ENCODE data around the gene ZFC3H1. TPM values are rescaled to one million over a fixed set of nuclear protein-coding genes. Genes with fewer than 3 reads are reported as not detected.
"Not testable (repeated sequence)": the region's sequence is repeated elsewhere in the genome, so short reads cannot be mapped to it uniquely, and the experiment has no call there.

Gene ZFC3H1
- total RNA-seq, 2 experiments from 2014 or later = 55.8 to 66.7 TPM

DNA sequence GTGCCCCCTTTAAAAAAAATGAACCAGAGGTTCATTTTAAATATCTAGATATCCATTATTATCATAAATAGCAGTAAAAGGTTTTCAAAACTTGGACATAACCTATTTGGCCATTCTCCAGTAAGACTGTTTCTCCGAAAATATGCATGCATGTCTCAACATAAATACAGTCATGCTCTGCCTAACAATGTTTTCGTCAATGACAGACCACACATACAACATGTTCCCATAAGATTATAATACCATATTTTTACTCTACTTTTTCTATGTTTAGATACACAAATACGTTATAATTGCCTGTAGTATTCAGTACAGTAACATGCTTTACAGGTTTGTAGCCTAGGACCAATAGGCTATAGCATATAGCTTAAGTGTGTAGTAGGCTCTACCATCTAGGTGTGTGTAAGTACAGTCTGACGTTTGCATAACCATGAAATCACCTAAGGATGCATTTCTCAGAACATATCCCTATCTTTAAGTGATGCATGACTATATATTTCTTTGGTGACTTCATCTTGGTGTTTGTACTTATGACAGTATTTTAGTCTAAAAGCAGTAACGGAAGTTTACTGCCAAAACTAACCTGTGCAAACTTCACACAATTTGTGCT is 25.4 kb upstream of the ZFC3H1 start:
- no peak for DNase-seq
- POLR2A ChIA-PET = no interaction called here
- H3K36me3 Mint-ChIP-seq (ENCODE audit: low read depth) = peaks cover 14% of the 10 kb centered on the region
- CTCF ChIA-PET = no interaction called here
- peaks cover 33% of the 10 kb centered on the region for H3K4me1 Mint-ChIP-seq
- H3K4me3 Mint-ChIP-seq = no peak overlapping the region
- H3K27ac Mint-ChIP-seq = no peak overlapping the region
- no peaks in the 10 kb centered on the region for H3K9me3 Mint-ChIP-seq
- H3K27me3 Mint-ChIP-seq = no peaks in the 10 kb centered on the region

DNA sequence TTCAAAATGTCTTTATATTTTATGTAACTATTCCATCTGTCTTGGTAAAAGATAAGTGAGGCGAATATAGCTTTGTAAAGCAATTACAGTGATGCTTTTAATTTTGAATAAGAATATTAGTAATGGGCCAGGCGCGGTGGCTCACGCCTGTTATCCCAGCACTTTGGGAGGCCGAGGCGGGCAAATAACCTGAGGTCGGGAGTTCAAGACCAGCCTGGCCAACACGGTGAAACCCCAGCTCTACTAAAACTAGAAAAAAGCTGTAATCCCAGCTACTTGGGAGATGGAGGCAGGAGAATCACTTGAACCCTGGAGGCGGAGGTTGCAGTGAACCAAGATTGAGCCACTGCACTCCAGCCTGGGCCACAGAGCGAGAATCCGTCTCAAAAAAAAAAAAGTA is 23.5 kb upstream of the ZFC3H1 start:
- peak overlapping the region; percentile 69 for H3K27ac Mint-ChIP-seq
- not testable (repeated sequence) for DNase-seq; H3K9me3 Mint-ChIP-seq; H3K36me3 Mint-ChIP-seq (ENCODE audit: low read depth); H3K27me3 Mint-ChIP-seq
- ChIA-PET POLR2A (interaction anchor here (0.6 kb wide), 2 partner anchors 21 to 67 kb away, joined by 3 read pairs; no protein-coding TSS in a partner anchor), CTCF (interaction anchor here (0.6 to 2.6 kb wide), 6 partner anchors 8 to 60 kb away, joined by 3 to 9 read pairs (median 4); no protein-coding TSS in a partner anchor)
- H3K4me1 Mint-ChIP-seq = peaks cover 39% of the 10 kb centered on the region
- peak overlapping the region; percentile 61 for H3K4me3 Mint-ChIP-seq

- peak overlapping the region; percentile 91 for H3K27ac Mint-ChIP-seq
- H3K36me3 Mint-ChIP-seq (ENCODE audit: low read depth) = peaks cover 8% of the 10 kb centered on the region
- DNase-seq = no peak
- H3K4me1 Mint-ChIP-seq = peaks cover 39% of the 10 kb centered on the region
- POLR2A ChIA-PET = interaction anchor here (1.2 kb wide), 1 partner anchor 23 kb away, joined by 8 read pairs; the partner anchor contains the start of genes THAP2 and ZFC3H1
- CTCF ChIA-PET = interaction anchor here (1.2 to 2.6 kb wide), 8 partner anchors 9 to 62 kb away, joined by 3 to 10 read pairs (median 6); partner anchors contain the start of genes THAP2 and ZFC3H1
- no peaks in the 10 kb centered on the region for H3K9me3 Mint-ChIP-seq
- peak overlapping the region; percentile 83 for H3K4me3 Mint-ChIP-seq
- H3K27me3 Mint-ChIP-seq = no peaks in the 10 kb centered on the region
These were observed 23.0 kb upstream of the ZFC3H1 start for GRCh38 chr12:71686658-71687025.

GRCh38 chr12:71685914-71686657 is 22.4 kb upstream of the ZFC3H1 start, which contains the start of gene TMEM19:
Gene TMEM19, plus strand, starts transcription at chr12:71686082. Its CDS starts 599 bp downstream, at chr12:71686681.
- Mint-ChIP-seq H3K4me1 (peaks cover 39% of the 10 kb centered on the region), H3K27ac (peak within 1 kb of the TSS; percentile 91), H3K27me3 (no peaks in the 10 kb centered on the region), H3K36me3 (ENCODE audit: low read depth) (peaks cover 8% of the 10 kb centered on the region), H3K9me3 (no peaks in the 10 kb centered on the region), H3K4me3 (peak within 1 kb of the TSS; percentile 83)
- CTCF ChIA-PET = interaction anchor here (0.6 to 2.6 kb wide), 9 partner anchors 9 to 276 kb away, joined by 3 to 10 read pairs (median 5); partner anchors contain the start of genes THAP2 and ZFC3H1
- DNase-seq = peak; percentile 81
- POLR2A ChIA-PET = interaction anchor here (1.0 to 1.2 kb wide), 2 partner anchors 22 to 68 kb away, joined by 3 to 8 read pairs; partner anchors contain the start of genes RAB21, THAP2 and ZFC3H1

GRCh38 chr12:71685312-71685906 is 21.8 kb upstream of the ZFC3H1 start:
- Mint-ChIP-seq H3K27me3 (no peaks in the 10 kb centered on the region), H3K4me3 (peak overlapping the region; percentile 83), H3K27ac (peak overlapping the region; percentile 91), H3K9me3 (no peaks in the 10 kb centered on the region), H3K4me1 (peaks cover 39% of the 10 kb centered on the region), H3K36me3 (ENCODE audit: low read depth) (peaks cover 4% of the 10 kb centered on the region)
- ChIA-PET CTCF (interaction anchor here (0.6 to 2.6 kb wide), 8 partner anchors 8 to 277 kb away, joined by 3 to 10 read pairs (median 5); partner anchors contain the start of genes THAP2 and ZFC3H1), POLR2A (interaction anchor here (0.7 to 1.2 kb wide), 3 partner anchors 22 to 86 kb away, joined by 3 to 8 read pairs (median 6); partner anchors contain the start of genes RAB21, THAP2 and ZFC3H1)
- DNase-seq = no peak

DNA sequence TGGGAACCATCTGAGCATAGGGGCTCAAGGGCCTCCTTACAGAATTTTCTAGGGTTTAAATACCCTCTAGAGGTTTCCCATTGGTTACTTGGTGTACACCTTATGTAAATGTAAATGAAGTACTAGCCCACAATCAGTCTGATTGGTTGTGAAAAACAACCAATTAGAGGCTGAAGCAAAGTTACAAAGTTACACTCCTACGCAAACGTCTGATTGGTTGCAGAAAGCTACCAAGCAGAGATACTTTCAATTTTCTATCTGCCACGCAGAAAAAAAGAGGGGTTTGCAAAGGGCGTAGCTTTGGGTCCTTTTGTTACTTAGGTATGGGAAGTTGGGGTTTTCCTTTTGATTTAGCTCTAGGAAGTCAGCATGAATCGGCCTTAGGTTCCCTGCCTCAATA is 20.4 kb upstream of the ZFC3H1 start:
- DNase-seq = peak; percentile 37
- H3K4me3 Mint-ChIP-seq = peak overlapping the region; percentile 51
- H3K27me3 Mint-ChIP-seq = no peaks in the 10 kb centered on the region
- H3K9me3 Mint-ChIP-seq = no peaks in the 10 kb centered on the region
- peak overlapping the region; percentile 85 for H3K27ac Mint-ChIP-seq
- H3K36me3 Mint-ChIP-seq (ENCODE audit: low read depth) = no peaks in the 10 kb centered on the region
- peaks cover 35% of the 10 kb centered on the region for H3K4me1 Mint-ChIP-seq
- ChIA-PET POLR2A (interaction anchor here (0.9 kb wide), 1 partner anchor 18 kb away, joined by 4 read pairs; no protein-coding TSS in a partner anchor), CTCF (interaction anchor here (1.0 to 1.6 kb wide), 4 partner anchors 11 to 66 kb away, joined by 3 to 5 read pairs (median 4); no protein-coding TSS in a partner anchor)

DNA sequence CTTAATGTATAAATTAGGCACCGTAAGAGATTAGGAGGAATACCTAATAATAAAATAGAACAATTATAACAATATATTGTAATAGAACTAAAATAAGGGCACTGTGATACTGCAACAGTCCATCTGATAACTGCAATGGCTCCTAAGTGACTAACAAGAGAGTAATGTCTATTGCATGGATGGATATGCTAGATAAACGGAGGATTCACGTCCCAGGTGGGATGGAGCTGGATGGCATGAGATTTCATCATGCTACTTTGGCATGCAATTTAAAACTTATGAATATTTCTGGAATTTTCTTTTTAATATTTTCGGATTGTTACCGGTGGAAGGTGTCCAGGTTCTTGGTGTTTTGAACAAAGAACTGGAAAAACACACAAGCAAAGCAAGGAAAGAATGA is 20.0 kb upstream of the ZFC3H1 start:
- ChIA-PET POLR2A (no interaction called here), CTCF (interaction anchor here (1.0 to 1.4 kb wide), 3 partner anchors 11 to 65 kb away, joined by 3 to 4 read pairs (median 3); no protein-coding TSS in a partner anchor)
- H3K4me1 Mint-ChIP-seq = peaks cover 34% of the 10 kb centered on the region
- H3K27me3 Mint-ChIP-seq = no peaks in the 10 kb centered on the region
- no peak for DNase-seq
- no peaks in the 10 kb centered on the region for H3K36me3 Mint-ChIP-seq (ENCODE audit: low read depth)
- H3K4me3 Mint-ChIP-seq = peak overlapping the region; percentile 51
- no peaks in the 10 kb centered on the region for H3K9me3 Mint-ChIP-seq
- peak overlapping the region; percentile 85 for H3K27ac Mint-ChIP-seq

DNA sequence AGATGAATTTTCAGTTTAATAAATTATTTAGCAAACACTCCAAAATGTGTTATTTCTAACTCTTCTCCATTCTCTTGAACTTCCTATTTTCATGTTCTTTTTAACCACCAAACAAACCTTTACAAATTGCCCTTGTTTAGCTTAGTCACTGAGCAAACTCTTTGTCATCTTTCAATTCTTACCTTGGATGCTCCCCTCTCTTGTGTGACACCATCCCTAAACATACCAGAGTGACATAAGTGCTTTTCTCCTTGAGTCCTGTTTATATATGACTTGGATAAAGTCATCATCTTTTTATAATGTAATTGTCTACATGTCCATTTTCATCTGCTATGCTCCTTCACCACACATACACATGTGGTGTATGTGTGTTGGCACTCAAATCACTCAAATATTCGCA is 18.8 kb upstream of the ZFC3H1 start:
- ChIA-PET POLR2A (no interaction called here), CTCF (interaction anchor here (1.6 kb wide), 1 partner anchor 18 kb away, joined by 3 read pairs; the partner anchor contains the start of genes THAP2 and ZFC3H1)
- Mint-ChIP-seq H3K9me3 (no peaks in the 10 kb centered on the region), H3K4me3 (no peak overlapping the region), H3K4me1 (peaks cover 22% of the 10 kb centered on the region), H3K36me3 (ENCODE audit: low read depth) (no peaks in the 10 kb centered on the region), H3K27ac (no peak overlapping the region), H3K27me3 (no peaks in the 10 kb centered on the region)
- no peak for DNase-seq

- no peak overlapping the region for H3K27ac Mint-ChIP-seq
- CTCF ChIA-PET = interaction anchor here (0.6 to 1.3 kb wide), 5 partner anchors 9 to 232 kb away, joined by 3 to 5 read pairs (median 4); partner anchors contain the start of genes LGR5 and ZFC3H1
These were observed 8.2 kb upstream of the ZFC3H1 start for GRCh38 chr12:71671816-71672215.

DNA sequence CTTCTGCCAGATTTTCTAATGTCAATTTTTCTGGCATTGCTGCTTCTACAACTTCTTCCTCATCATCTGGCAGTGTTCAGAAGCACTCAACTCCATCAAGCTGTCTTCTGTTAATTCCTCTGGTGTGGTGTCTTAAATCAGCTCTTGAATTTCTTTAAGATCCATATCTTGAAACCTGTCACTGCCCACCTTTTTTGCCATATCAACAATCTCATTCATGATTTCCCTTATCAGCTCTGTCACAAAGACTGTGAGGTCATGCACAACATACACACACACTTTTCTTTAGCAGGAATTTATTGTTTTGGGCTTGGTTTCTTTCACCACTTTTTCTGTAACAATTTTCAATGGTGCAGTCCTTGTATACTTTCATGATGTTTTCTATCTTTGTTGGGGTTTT is 7.7 kb upstream of the ZFC3H1 start:
- no peak for DNase-seq
- CTCF ChIA-PET = no interaction called here

More at GRCh38 chr12:71671816-71672215, 8.2 kb upstream of the ZFC3H1 start:
- peaks cover 13% of the 10 kb centered on the region for H3K36me3 Mint-ChIP-seq (ENCODE audit: low read depth)
- POLR2A ChIA-PET = no interaction called here
- H3K4me1 Mint-ChIP-seq = peaks cover 9% of the 10 kb centered on the region
- no peak for DNase-seq
- H3K9me3 Mint-ChIP-seq = no peaks in the 10 kb centered on the region
- H3K27me3 Mint-ChIP-seq = no peaks in the 10 kb centered on the region
- H3K4me3 Mint-ChIP-seq = no peak overlapping the region

GRCh38 chr12:71666259-71666658 is 2.6 kb upstream of the ZFC3H1 start:
- POLR2A ChIA-PET = interaction anchor here (0.7 kb wide), 1 partner anchor 18 kb away, joined by 4 read pairs; no protein-coding TSS in a partner anchor
- H3K36me3 Mint-ChIP-seq (ENCODE audit: low read depth) = peaks cover 25% of the 10 kb centered on the region

More for the DNA sequence above, 7.7 kb upstream of the ZFC3H1 start:
- peaks cover 14% of the 10 kb centered on the region for H3K36me3 Mint-ChIP-seq (ENCODE audit: low read depth)
- POLR2A ChIA-PET = no interaction called here
- no peaks in the 10 kb centered on the region for H3K27me3 Mint-ChIP-seq
- H3K4me1 Mint-ChIP-seq = peaks cover 9% of the 10 kb centered on the region
- H3K4me3 Mint-ChIP-seq = no peak overlapping the region
- no peak overlapping the region for H3K27ac Mint-ChIP-seq
- no peaks in the 10 kb centered on the region for H3K9me3 Mint-ChIP-seq

GRCh38 chr12:71665090-71665463 is 1.4 kb upstream of the ZFC3H1 start:
- DNase-seq = no peak
- Mint-ChIP-seq H3K4me3 (peak overlapping the region; percentile 98), H3K9me3 (no peaks in the 10 kb centered on the region), H3K27me3 (no peaks in the 10 kb centered on the region), H3K27ac (peak overlapping the region; percentile 100), H3K4me1 (peaks cover 32% of the 10 kb centered on the region), H3K36me3 (ENCODE audit: low read depth) (peaks cover 28% of the 10 kb centered on the region)
- ChIA-PET CTCF (interaction anchor here (3.3 kb wide), 1 partner anchor 28 kb away, joined by 16 read pairs; no protein-coding TSS in a partner anchor), POLR2A (no interaction called here)

More at GRCh38 chr12:71666259-71666658, 2.6 kb upstream of the ZFC3H1 start:
- peaks cover 28% of the 10 kb centered on the region for H3K4me1 Mint-ChIP-seq
- no peaks in the 10 kb centered on the region for H3K27me3 Mint-ChIP-seq
- no peak overlapping the region for H3K4me3 Mint-ChIP-seq
- no peak for DNase-seq
- CTCF ChIA-PET = no interaction called here
- H3K9me3 Mint-ChIP-seq = no peaks in the 10 kb centered on the region
- no peak overlapping the region for H3K27ac Mint-ChIP-seq
